H1 (cell line): ENCODE data around the gene TMPRSS15. TPM values are rescaled to one million over a fixed set of nuclear protein-coding genes. Genes with fewer than 3 reads are reported as not detected.

Source experiments
- CTCF ChIA-PET: fragments of 300-600 bp; sonication (Branson Sonifier 250); formaldehyde crosslinking; loops from one replicate; lab custom pipeline; 2021; ENCODE audit not compliant: partially characterized antibody; lab: Charles Lee
- POLR2A ChIA-PET: fragments of 300-600 bp; sonication (Branson Sonifier 250); formaldehyde crosslinking; loops from one replicate; lab custom pipeline; 2021; ENCODE audit warnings: inconsistent platforms; ENCODE audit not compliant: partially characterized antibody; lab: Charles Lee
- DNase-seq, 2 experiments: peaks; one replicate each; pipeline versions ENCODE4 v3.0.0 to v3.0.0-alpha.2; 2010 to 2022; ENCODE audit warnings: low spot score in 2 of 2, low read depth in 1 of 2, mixed read lengths in 1 of 2
- FAIRE-seq: peaks from 2 replicates; lab custom pipeline; 2011; peaks lifted over from hg19 to GRCh38; lab: Jason Lieb, UNC
- H2AFZ ChIP-seq: 2 replicates; pipeline ENCODE4 v1.8.1; 2012; ENCODE audit warnings: low read length, inconsistent platforms
- H2AK5ac ChIP-seq: 2 replicates; pipeline ENCODE4 v1.6.1; 2013; ENCODE audit warnings: low read depth, low read length
- H2BK120ac ChIP-seq: replicated peaks from 2 replicates; pipeline ENCODE3; 2013; ENCODE audit warnings: low read depth, low read length, inconsistent platforms
- H2BK12ac ChIP-seq: 2 replicates; pipeline ENCODE4 v1.6.1; 2013; ENCODE audit warnings: low read depth, low read length
- H2BK15ac ChIP-seq: 2 replicates; pipeline ENCODE4 v1.6.1; 2013; ENCODE audit warnings: low read length
- H2BK20ac ChIP-seq: 2 replicates; pipeline ENCODE4 v1.6.1; 2013; ENCODE audit warnings: low read length
- H2BK5ac ChIP-seq: 2 replicates; pipeline ENCODE4 v1.6.1; 2013; ENCODE audit warnings: low read depth, low read length
- H3K14ac ChIP-seq: 2 replicates; pipeline ENCODE4 v1.6.1; 2013; ENCODE audit warnings: inconsistent platforms; ENCODE audit not compliant: insufficient read length
- H3K18ac ChIP-seq: 2 replicates; pipeline ENCODE4 v1.6.1; 2013; ENCODE audit warnings: low read length; ENCODE audit errors: extremely low read depth
- H3K23ac ChIP-seq: 2 replicates; pipeline ENCODE4 v1.6.1; 2013; ENCODE audit warnings: inconsistent platforms; ENCODE audit not compliant: insufficient read length
- H3K23me2 ChIP-seq: 2 replicates; pipeline ENCODE4 v1.6.1; 2013; ENCODE audit warnings: low read depth, low read length
- H3K27ac ChIP-seq: 2 replicates; pipeline ENCODE4 v1.6.1; 2011; ENCODE audit warnings: low read depth, low read length, inconsistent platforms
- H3K27me3 ChIP-seq, 4 experiments: replicated peaks in 1 of 4; 1 replicate in 1 of 4; 2 replicates in 3 of 4; pipeline versions ENCODE4 v1.6.1 to v1.8.1; 2011 to 2013; ENCODE audit warnings: low read length in 3 of 4, mild to moderate bottlenecking in 3 of 4, inconsistent platforms in 2 of 4, mixed read lengths in 2 of 4, moderate library complexity in 1 of 4; ENCODE audit not compliant: control insufficient read depth in 3 of 4, insufficient read depth in 3 of 4; ENCODE audit errors: extremely low read depth in 1 of 4
- H3K36me3 ChIP-seq, 4 experiments: 2 replicates each; pipeline versions ENCODE4 v1.6.1 to v1.8.1; 2011 to 2013; ENCODE audit warnings: mild to moderate bottlenecking in 4 of 4, low read length in 3 of 4, moderate library complexity in 2 of 4, control low read depth in 1 of 4, inconsistent platforms in 1 of 4; ENCODE audit not compliant: insufficient read depth in 4 of 4, control insufficient read depth in 2 of 4
- H3K4ac ChIP-seq: replicated peaks from 2 replicates; pipeline ENCODE3; 2013; ENCODE audit warnings: low read length, low read depth, mixed read lengths, inconsistent platforms; ENCODE audit not compliant: insufficient read length
- H3K4me1 ChIP-seq, 4 experiments: replicated peaks in 1 of 4; 1 replicate in 1 of 4; 2 replicates in 3 of 4; pipeline versions ENCODE4 v1.6.1 to v1.8.1; 2011 to 2013; ENCODE audit warnings: low read length in 3 of 4, inconsistent platforms in 2 of 4, mixed read lengths in 1 of 4; ENCODE audit not compliant: insufficient read depth in 4 of 4, control insufficient read depth in 3 of 4
- H3K4me2 ChIP-seq, 2 experiments: 2 replicates each; pipeline versions ENCODE4 v1.6.1 to v1.8.1; 2011 to 2013; ENCODE audit warnings: low read depth in 2 of 2, low read length in 2 of 2, control low read depth in 1 of 2, inconsistent platforms in 1 of 2, mild to moderate bottlenecking in 1 of 2; ENCODE audit not compliant: insufficient read depth in 1 of 2
- H3K4me3 ChIP-seq, 4 experiments: fragments of 200-600, 300-600 bp in 1 of 4; sonication (generic), shearing (Covaris generic), sonication (Bioruptor Twin) in 1 of 4; 2 replicates each; pipeline versions ENCODE4 v1.5.1 to v1.8.1; 2011 to 2016; ENCODE audit warnings: low read length in 4 of 4, low read depth in 3 of 4, control low read depth in 2 of 4, inconsistent platforms in 2 of 4, mild to moderate bottlenecking in 2 of 4, mixed read lengths in 1 of 4, moderate library complexity in 1 of 4; ENCODE audit not compliant: insufficient read depth in 2 of 4; ENCODE audit errors: extremely low read depth in 1 of 4
- H3K56ac ChIP-seq: replicated peaks from 2 replicates; pipeline ENCODE3; 2013; ENCODE audit warnings: low read depth, mild to moderate bottlenecking, mixed read lengths, low read length, inconsistent platforms; ENCODE audit not compliant: insufficient read length
- H3K79me1 ChIP-seq: 2 replicates; pipeline ENCODE4 v1.6.1; 2013; ENCODE audit warnings: low read depth, low read length, control low read depth
- H3K79me2 ChIP-seq, 2 experiments: 2 replicates each; pipeline versions ENCODE4 v1.6.1 to v1.8.1; 2012 to 2013; ENCODE audit warnings: low read length in 2 of 2, mild to moderate bottlenecking in 2 of 2, inconsistent platforms in 1 of 2; ENCODE audit not compliant: insufficient read depth in 2 of 2, control insufficient read depth in 1 of 2
- H3K9ac ChIP-seq, 4 experiments: replicated peaks in 1 of 4; 1 replicate in 1 of 4; 2 replicates in 3 of 4; pipeline versions ENCODE4 v1.6.1 to v1.8.1; 2011 to 2013; ENCODE audit warnings: low read depth in 3 of 4, low read length in 3 of 4, control low read depth in 2 of 4, mild to moderate bottlenecking in 2 of 4, moderate library complexity in 2 of 4, inconsistent platforms in 1 of 4; ENCODE audit errors: extremely low read depth in 1 of 4
- H3K9me3 ChIP-seq, 2 experiments: 2 replicates each; pipeline versions ENCODE4 v1.6.1 to v1.8.1; 2012 to 2013; ENCODE audit warnings: mild to moderate bottlenecking in 2 of 2, moderate library complexity in 2 of 2, control low read depth in 1 of 2, inconsistent platforms in 1 of 2, low read depth in 1 of 2, low read length in 1 of 2, mixed read lengths in 1 of 2; ENCODE audit not compliant: insufficient read depth in 2 of 2
- H4K20me1 ChIP-seq, 2 experiments: replicated peaks in 1 of 2; 2 replicates each; pipeline versions ENCODE3 to v1.8.1; 2011 to 2013; ENCODE audit warnings: inconsistent platforms in 2 of 2, low read length in 2 of 2, mild to moderate bottlenecking in 1 of 2; ENCODE audit not compliant: insufficient read depth in 2 of 2, control insufficient read depth in 1 of 2
- H4K5ac ChIP-seq: 2 replicates; pipeline ENCODE4 v1.6.1; 2013; ENCODE audit warnings: low read length, low read depth, mixed read lengths, inconsistent platforms; ENCODE audit not compliant: insufficient read length
- H4K8ac ChIP-seq: 2 replicates; pipeline ENCODE4 v1.8.0; 2013; ENCODE audit warnings: mild to moderate bottlenecking, moderate library complexity, low read length, inconsistent platforms; ENCODE audit not compliant: insufficient read depth; ENCODE audit errors: extremely low read depth
- H4K91ac ChIP-seq: replicated peaks from 2 replicates; pipeline ENCODE3; 2013; ENCODE audit warnings: low read length, mixed read lengths, inconsistent platforms; ENCODE audit not compliant: insufficient read length
- CEBPB ChIP-seq: IDR thresholded peaks from 2 replicates; pipeline ENCODE4 v1.6.1; 2012; ENCODE audit warnings: low read depth, low read length
- CHD2 ChIP-seq: IDR thresholded peaks from 2 replicates; pipeline ENCODE4 v1.6.1; 2012; ENCODE audit warnings: low read length, improper control_type of control experiment
- CTCF ChIP-seq, 3 experiments: IDR thresholded peaks; 1 replicate in 2 of 3; 2 replicates in 1 of 3; pipeline versions ENCODE4 v1.5.1 to v1.6.1; 2011; ENCODE audit warnings: low read length in 3 of 3, mild to moderate bottlenecking in 3 of 3, inconsistent platforms in 2 of 3, low read depth in 1 of 3, moderate library complexity in 1 of 3; ENCODE audit not compliant: insufficient read depth in 1 of 3; ENCODE audit errors: control extremely low read depth in 1 of 3
- E2F6 ChIP-seq: IDR thresholded peaks from 2 replicates; pipeline ENCODE4 v1.6.1; 2012; ENCODE audit warnings: inconsistent platforms
- EP300 ChIP-seq, 2 experiments: IDR thresholded peaks; 1 replicate in 1 of 2; 2 replicates in 1 of 2; pipeline ENCODE4 v1.6.1; 2011 to 2012; ENCODE audit warnings: low read depth in 2 of 2, low read length in 2 of 2, mild to moderate bottlenecking in 2 of 2, borderline replicate concordance in 1 of 2, inconsistent platforms in 1 of 2, moderate library complexity in 1 of 2
- MAX ChIP-seq: IDR thresholded peaks from 2 replicates; pipeline ENCODE4 v1.6.1; 2012; ENCODE audit warnings: inconsistent platforms
- POU5F1 ChIP-seq: IDR thresholded peaks from 2 replicates; pipeline ENCODE4 v1.6.1; 2011; ENCODE audit warnings: low read depth, mild to moderate bottlenecking, low read length, moderate library complexity
- RBBP5 ChIP-seq: IDR thresholded peaks from 2 replicates; pipeline ENCODE4 v1.7.1; 2012; ENCODE audit warnings: low read depth, mild to moderate bottlenecking, inconsistent platforms, low read length, moderate library complexity, borderline replicate concordance
- SAP30 ChIP-seq: fragments of 300-600 bp; sonication (generic); IDR thresholded peaks from 2 replicates; pipeline ENCODE4 v1.7.1; 2012; ENCODE audit warnings: low read length, moderate library complexity, mild to moderate bottlenecking, inconsistent platforms; ENCODE audit not compliant: insufficient read depth, insufficient replicate concordance
- SP1 ChIP-seq: IDR thresholded peaks from 2 replicates; pipeline ENCODE4 v1.6.1; 2011; ENCODE audit warnings: low read depth, low read length
- TEAD4 ChIP-seq: IDR thresholded peaks from 2 replicates; pipeline ENCODE4 v1.6.1; 2012; ENCODE audit warnings: low read depth, low read length, inconsistent platforms, mixed read lengths
- WGBS, 2 experiments: shearing (Covaris generic) in 1 of 2; methylation state at CpG; one replicate each; pipeline versions ENCODE4 v1.1.6 to v1.1.7; 2013 to 2015; ENCODE audit warnings: low lambda C conversion rate in 2 of 2, mixed read lengths in 2 of 2, inconsistent platforms in 1 of 2, low coverage in 1 of 2, missing lambda C conversion rate in 1 of 2; ENCODE audit not compliant: insufficient replicate concordance in 2 of 2, insufficient coverage in 1 of 2, insufficient read length in 1 of 2; ENCODE audit errors: extremely low coverage in 1 of 2, missing lambda C conversion rate in 1 of 2; 5-methylcytosine and 5-hydroxymethylcytosine counted together
- polyA plus RNA-seq, 7 experiments: library from polyadenylated mRNA; depleted of rRNA in 3 of 7; stranded (reverse) in 5 of 7; unstranded in 2 of 7; fragments of >200 nt in 5 of 7; fragments of 200-250 nt in 2 of 7; gene quantifications; 1 replicate in 5 of 7; 2 replicates in 1 of 7; 4 replicates in 1 of 7; pipeline versions ENCODE4 v1.2.1 to v1.2.3, GENCODE V29; 2011 to 2013; ENCODE audit warnings: missing spikeins in 2 of 7, mixed read lengths in 2 of 7
- total RNA-seq: library from RNA; stranded (reverse); fragmentation: NEBNext Ultra II Directional; extraction: Animal tissue kit (Norgen Biotek cat#: 25700); gene quantifications from 2 replicates; pipeline ENCODE4 v1.2.1, GENCODE V29; 2021

The TMPRSS15 gene
- total and polyA plus RNA-seq, 2 of the 8 experiments (the other 6 are each of a cell fraction or from before 2014, with no cell fraction given) = not detected

- DNase-seq (no peak), FAIRE-seq (no peak)
- CTCF ChIA-PET = interaction anchor here (0.6 to 0.8 kb wide), 2 partner anchors 65 to 66 kb away, joined by 3 read pairs; no protein-coding TSS in a partner anchor
- H3K23ac ChIP-seq = no peak overlapping the region
- no peaks in the 10 kb centered on the region for H3K9me3 ChIP-seq
- H3K79me2 ChIP-seq = no peaks in the 10 kb centered on the region
- H3K27me3 ChIP-seq = no peaks in the 10 kb centered on the region
- no peaks in the 10 kb centered on the region for H3K23me2 ChIP-seq
- H2AFZ ChIP-seq = no peak overlapping the region
- H2BK120ac ChIP-seq = no peak overlapping the region
- H3K27ac ChIP-seq = no peak overlapping the region
- no peak overlapping the region for H3K18ac ChIP-seq
- no peaks in the 10 kb centered on the region for H4K20me1 ChIP-seq
- POLR2A ChIA-PET = no interaction called here
- no peak overlapping the region for H4K8ac ChIP-seq
- no peaks in the 10 kb centered on the region for H3K36me3 ChIP-seq
- no peak overlapping the region for H4K91ac ChIP-seq
- H2AK5ac ChIP-seq = no peak overlapping the region
- no peaks in the 10 kb centered on the region for H3K4me1 ChIP-seq
- no peak overlapping the region for H2BK12ac ChIP-seq
- no peak overlapping the region for H2BK20ac ChIP-seq
- WGBS, 2 experiments = 93% methylated on average over 2 of the region's 2 CpGs; no CpG with 5 or more reads in 1 of the 2 experiments
- H3K4me3 ChIP-seq = no peak overlapping the region
- no peak overlapping the region for H2BK15ac ChIP-seq
- H3K14ac ChIP-seq = no peak overlapping the region
- no peak overlapping the region for H3K56ac ChIP-seq
- no peak overlapping the region for H3K9ac ChIP-seq
- no peak overlapping the region for H4K5ac ChIP-seq
- H3K4me2 ChIP-seq = no peak overlapping the region
- no peak overlapping the region for H3K4ac ChIP-seq
- no peaks in the 10 kb centered on the region for H3K79me1 ChIP-seq
- no peak overlapping the region for H2BK5ac ChIP-seq
- no peak for TF ChIP-seq TEAD4
- no peak for TF ChIP-seq SP1
- TF ChIP-seq CEBPB = no peak
- TF ChIP-seq MAX = no peak
- TF ChIP-seq EP300 (IDR thresholded peaks at IDR 0.05; ENCODE audit: borderline replicate concordance in 1 of 2, low read depth in 2 of 2, low read length in 2 of 2) = no peak
- TF ChIP-seq CTCF (IDR thresholded peaks at IDR 0.05; ENCODE audit: control extremely low read depth in 1 of 3, insufficient read depth in 1 of 3, low read depth in 1 of 3, low read length in 3 of 3) = no peak
- no peak for TF ChIP-seq SAP30
- no peak for TF ChIP-seq POU5F1
- no peak for TF ChIP-seq CHD2
- no peak for TF ChIP-seq E2F6
- no peak for TF ChIP-seq RBBP5
Observed at GRCh38 chr21:18451670-18452069, 48.1 kb upstream of the TMPRSS15 start.
